Measurements from ENCODE around the gene MPL.

The MPL gene

GRCh38 chr1:43309405-43310025 is 28.1 kb upstream of the MPL start:
- peak; percentile 59 for ATAC-seq
- TF ChIP-seq CSRNP3 (CRISPR knock-in tag; IDR thresholded peaks at IDR 0.05) = no peak
- TF ChIP-seq ARNTL (CRISPR knock-in tag; IDR thresholded peaks at IDR 0.05; ENCODE audit: borderline replicate concordance, low read depth) = no peak
- TF ChIP-seq PATZ1 (CRISPR knock-in tag; IDR thresholded peaks at IDR 0.05; ENCODE audit: borderline replicate concordance) = no peak
- no peak for TF ChIP-seq ZC3H10 (CRISPR knock-in tag; IDR thresholded peaks at IDR 0.05)
- no peak for TF ChIP-seq RARB (CRISPR knock-in tag; IDR thresholded peaks at IDR 0.05)
- no peak for TF ChIP-seq ZNF565 (CRISPR knock-in tag; conservative IDR thresholded peaks at IDR 0.05; ENCODE audit: low read depth)
- TF ChIP-seq, protein P1, sequence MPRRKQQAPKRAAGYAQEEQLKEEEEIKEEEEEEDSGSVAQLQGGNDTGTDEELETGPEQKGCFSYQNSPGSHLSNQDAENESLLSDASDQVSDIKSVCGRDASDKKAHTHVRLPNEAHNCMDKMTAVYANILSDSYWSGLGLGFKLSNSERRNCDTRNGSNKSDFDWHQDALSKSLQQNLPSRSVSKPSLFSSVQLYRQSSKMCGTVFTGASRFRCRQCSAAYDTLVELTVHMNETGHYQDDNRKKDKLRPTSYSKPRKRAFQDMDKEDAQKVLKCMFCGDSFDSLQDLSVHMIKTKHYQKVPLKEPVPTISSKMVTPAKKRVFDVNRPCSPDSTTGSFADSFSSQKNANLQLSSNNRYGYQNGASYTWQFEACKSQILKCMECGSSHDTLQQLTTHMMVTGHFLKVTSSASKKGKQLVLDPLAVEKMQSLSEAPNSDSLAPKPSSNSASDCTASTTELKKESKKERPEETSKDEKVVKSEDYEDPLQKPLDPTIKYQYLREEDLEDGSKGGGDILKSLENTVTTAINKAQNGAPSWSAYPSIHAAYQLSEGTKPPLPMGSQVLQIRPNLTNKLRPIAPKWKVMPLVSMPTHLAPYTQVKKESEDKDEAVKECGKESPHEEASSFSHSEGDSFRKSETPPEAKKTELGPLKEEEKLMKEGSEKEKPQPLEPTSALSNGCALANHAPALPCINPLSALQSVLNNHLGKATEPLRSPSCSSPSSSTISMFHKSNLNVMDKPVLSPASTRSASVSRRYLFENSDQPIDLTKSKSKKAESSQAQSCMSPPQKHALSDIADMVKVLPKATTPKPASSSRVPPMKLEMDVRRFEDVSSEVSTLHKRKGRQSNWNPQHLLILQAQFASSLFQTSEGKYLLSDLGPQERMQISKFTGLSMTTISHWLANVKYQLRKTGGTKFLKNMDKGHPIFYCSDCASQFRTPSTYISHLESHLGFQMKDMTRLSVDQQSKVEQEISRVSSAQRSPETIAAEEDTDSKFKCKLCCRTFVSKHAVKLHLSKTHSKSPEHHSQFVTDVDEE (CRISPR knock-in tag; IDR thresholded peaks at IDR 0.05) = no peak
- no peak for TF ChIP-seq BACH2 (CRISPR knock-in tag; IDR thresholded peaks at IDR 0.05; ENCODE audit: borderline replicate concordance)
- TF ChIP-seq TOX (CRISPR knock-in tag; IDR thresholded peaks at IDR 0.05; ENCODE audit: borderline replicate concordance) = no peak
- TF ChIP-seq OSR1 (CRISPR knock-in tag; IDR thresholded peaks at IDR 0.05) = no peak

GRCh38 chr1:43311521-43311920 is 26.1 kb upstream of the MPL start:
- TF ChIP-seq CSDC2 (CRISPR knock-in tag; IDR thresholded peaks at IDR 0.05) (no peak), TOX (CRISPR knock-in tag; IDR thresholded peaks at IDR 0.05; ENCODE audit: borderline replicate concordance) (no peak), CREB5 (CRISPR knock-in tag; IDR thresholded peaks at IDR 0.05; ENCODE audit: low read depth) (no peak), ESRRG (CRISPR knock-in tag; IDR thresholded peaks at IDR 0.05) (no peak), ZFP30 (CRISPR knock-in tag; IDR thresholded peaks at IDR 0.05) (no peak), CSRNP3 (CRISPR knock-in tag; IDR thresholded peaks at IDR 0.05) (no peak), OSR1 (CRISPR knock-in tag; IDR thresholded peaks at IDR 0.05) (no peak), PATZ1 (CRISPR knock-in tag; IDR thresholded peaks at IDR 0.05; ENCODE audit: borderline replicate concordance) (no peak), ZNF8 (CRISPR knock-in tag; IDR thresholded peaks at IDR 0.05) (no peak), BACH2 (CRISPR knock-in tag; IDR thresholded peaks at IDR 0.05; ENCODE audit: borderline replicate concordance) (no peak), ZC3H10 (CRISPR knock-in tag; IDR thresholded peaks at IDR 0.05) (no peak)
- TF ChIP-seq, protein P2, sequence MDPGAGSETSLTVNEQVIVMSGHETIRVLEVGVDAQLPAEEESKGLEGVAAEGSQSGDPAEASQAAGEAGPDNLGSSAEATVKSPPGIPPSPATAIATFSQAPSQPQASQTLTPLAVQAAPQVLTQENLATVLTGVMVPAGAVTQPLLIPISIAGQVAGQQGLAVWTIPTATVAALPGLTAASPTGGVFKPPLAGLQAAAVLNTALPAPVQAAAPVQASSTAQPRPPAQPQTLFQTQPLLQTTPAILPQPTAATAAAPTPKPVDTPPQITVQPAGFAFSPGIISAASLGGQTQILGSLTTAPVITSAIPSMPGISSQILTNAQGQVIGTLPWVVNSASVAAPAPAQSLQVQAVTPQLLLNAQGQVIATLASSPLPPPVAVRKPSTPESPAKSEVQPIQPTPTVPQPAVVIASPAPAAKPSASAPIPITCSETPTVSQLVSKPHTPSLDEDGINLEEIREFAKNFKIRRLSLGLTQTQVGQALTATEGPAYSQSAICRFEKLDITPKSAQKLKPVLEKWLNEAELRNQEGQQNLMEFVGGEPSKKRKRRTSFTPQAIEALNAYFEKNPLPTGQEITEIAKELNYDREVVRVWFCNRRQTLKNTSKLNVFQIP (CRISPR knock-in tag; IDR thresholded peaks at IDR 0.05; ENCODE audit: borderline replicate concordance, low read depth) = no peak
- TF ChIP-seq, protein P1 (CRISPR knock-in tag; IDR thresholded peaks at IDR 0.05) = no peak
- no peak for ATAC-seq

Data from SK-N-SH treated with all-trans-retinoic acid at 6 μM for 48 hours (cell line).